Fibroblast of skin of left quadriceps (primary cell): ENCODE measurements around the gene C17orf50.
A peak's percentile ranks its signal among the peaks of the same experiment; 100 is the strongest.
"Not testable (repeated sequence)": the region's sequence is repeated elsewhere in the genome, so short reads cannot be mapped to it uniquely, and the experiment has no call there.

ENCODE experiments used
- DNase-seq, 2 experiments: peaks; one replicate each; pipeline ENCODE4 v3.0.0-alpha.2; 2013; ENCODE audit warnings: low read depth in 2 of 2

The C17orf50 gene

DNA sequence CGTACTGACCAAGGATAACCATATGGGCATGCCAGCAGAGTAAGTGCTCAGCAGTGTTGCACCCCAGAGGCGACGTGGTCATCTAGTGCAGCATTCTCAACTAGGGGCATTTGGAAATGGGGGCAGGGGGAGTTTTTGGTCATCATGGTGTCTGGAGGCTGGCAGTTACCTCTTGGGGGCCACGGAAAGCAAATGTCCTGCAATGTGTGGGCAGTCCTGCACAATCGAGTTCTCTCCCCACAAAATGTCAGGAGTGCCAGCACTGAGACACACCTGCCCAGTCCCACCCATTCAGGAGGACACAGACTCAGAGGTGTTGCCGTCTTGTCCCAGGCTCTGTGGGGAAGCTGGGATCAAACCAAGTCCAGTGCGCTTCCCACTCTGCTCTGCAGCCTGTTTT is 26.3 kb upstream of the C17orf50 start:
- DNase-seq = no peak

DNA sequence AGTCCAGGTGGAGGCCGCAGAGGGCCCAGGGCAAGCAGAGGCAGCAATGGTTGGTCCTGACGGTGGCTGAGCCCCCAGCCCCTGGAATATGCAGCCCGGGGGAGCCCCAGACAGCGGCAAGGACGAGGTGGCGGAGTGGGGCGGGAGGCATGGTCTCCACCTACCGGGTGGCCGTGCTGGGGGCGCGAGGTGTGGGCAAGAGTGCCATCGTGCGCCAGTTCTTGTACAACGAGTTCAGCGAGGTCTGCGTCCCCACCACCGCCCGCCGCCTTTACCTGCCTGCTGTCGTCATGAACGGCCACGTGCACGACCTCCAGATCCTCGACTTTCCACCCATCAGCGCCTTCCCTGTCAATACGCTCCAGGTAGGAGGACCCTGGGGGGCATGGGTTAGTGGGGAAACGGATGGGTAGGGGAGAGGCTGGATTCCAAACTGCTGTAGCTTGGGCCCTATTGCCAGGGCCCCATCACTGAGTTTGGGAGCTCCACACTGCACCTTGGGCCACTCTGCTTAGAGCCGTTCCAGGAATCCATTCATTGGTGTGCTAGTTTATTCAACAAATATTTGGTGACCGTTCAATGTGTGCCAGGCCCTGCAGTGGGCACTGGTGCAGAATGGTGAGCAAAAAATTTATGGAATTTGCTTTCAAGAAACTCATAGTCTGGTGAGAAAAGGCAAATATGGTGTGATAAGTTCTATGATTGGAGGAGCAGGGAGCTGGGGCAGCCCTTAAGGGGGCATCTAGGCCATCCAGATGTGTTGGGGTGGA is 25.5 kb upstream of the C17orf50 start:
- no peak for DNase-seq

DNA sequence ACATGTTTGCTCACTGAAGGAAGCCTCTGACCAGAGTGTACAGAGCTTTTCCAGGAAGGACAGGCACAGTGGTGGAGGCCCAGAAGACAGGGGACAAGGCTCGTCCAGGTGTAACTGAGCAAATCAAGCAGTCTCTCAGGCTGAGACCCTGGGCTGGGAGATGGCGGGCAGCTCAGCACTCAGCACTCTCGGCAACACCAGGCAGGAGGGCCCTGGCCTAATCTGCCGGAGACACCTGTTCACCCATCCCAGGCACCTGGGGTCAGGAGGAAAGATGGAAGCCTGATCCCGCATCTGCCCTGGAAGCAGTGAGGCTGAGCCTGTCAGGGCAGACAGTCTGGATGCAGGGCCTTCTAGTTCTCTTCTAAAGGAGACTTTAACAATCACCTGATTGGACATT is 24.5 kb upstream of the C17orf50 start:
- DNase-seq = no peak

DNA sequence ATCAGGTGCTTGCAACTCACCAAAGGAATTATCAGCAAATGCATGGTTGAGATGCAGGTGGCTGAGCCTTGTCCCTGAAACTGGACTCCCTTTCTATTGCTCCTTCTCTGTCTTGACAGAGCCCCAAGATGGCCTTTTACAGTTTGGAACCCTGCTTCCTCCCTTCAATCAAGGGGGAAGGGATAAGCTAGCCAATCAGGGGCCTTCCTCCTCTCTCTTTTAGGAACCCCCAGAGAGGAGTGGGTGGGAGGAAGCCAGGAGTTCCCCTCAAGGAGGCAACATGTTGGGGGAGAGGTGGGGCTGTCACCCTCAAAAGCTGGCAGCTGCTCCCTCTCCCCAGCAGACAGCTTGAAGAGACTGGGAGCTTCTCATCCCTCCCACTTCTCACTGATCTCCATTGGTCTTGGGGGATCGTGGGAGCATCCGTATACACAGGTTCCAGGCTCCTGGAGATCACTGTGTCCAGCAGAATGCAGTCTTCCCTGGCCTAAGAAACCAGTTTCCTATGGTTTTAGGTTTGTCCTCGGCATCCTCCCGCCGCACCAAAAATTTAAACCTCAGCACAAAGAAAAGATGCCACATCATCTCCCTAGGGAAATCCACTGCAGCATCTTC is 22.1 kb upstream of the C17orf50 start:
- no peak for DNase-seq

DNA sequence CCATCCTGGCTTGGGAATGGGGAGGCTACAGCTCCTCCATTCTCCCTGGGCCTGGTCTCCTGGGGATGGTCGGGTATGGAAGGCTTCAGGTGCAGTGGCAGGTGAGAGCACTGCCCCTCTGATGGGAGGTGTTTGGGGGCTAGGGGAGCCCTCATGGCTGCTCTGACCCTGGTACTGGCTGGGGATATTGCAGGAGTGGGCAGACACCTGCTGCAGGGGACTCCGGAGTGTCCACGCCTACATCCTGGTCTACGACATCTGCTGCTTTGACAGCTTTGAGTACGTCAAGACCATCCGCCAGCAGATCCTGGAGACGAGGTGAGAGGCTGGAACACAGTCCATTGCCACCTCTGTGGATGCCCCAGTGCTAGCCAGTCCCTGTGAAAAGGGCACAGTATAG is 20.5 kb upstream of the C17orf50 start:
- DNase-seq = no peak

DNA sequence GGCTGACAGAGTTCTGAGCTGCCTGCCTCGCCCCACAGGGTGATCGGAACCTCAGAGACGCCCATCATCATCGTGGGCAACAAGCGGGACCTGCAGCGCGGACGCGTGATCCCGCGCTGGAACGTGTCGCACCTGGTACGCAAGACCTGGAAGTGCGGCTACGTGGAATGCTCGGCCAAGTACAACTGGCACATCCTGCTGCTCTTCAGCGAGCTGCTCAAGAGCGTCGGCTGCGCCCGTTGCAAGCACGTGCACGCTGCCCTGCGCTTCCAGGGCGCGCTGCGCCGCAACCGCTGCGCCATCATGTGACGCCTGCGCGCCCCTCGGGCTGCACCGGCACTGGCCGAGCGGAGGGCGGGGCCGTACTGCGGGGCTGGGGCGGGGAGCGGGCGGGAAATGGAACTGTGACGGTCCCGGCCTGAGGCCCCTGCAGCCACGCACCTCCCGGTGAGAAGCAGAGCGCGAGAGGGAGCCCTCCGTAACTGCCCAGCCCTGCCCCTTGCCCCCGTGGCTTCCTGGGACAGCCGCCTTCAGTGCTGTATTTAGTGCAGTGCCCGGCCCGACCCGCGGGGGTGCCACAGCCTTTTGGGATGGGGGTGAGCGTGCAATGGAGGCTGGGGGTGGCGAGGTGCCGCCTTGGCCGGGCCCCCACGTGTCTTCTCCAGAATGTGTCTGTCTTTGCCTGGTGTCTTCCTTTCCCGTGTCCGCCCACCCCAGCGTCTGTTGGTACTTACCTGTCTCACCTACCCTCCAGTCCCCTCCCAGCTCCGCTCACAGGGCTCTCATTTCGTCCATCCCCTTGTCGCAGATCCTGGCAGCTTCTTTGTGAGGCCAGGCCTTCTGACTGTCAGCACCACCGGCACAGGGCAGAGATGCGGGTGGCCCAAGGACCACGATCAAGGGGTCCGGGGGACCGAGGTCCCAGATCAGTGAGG is 19.4 kb upstream of the C17orf50 start:
- DNase-seq = no peak

DNA sequence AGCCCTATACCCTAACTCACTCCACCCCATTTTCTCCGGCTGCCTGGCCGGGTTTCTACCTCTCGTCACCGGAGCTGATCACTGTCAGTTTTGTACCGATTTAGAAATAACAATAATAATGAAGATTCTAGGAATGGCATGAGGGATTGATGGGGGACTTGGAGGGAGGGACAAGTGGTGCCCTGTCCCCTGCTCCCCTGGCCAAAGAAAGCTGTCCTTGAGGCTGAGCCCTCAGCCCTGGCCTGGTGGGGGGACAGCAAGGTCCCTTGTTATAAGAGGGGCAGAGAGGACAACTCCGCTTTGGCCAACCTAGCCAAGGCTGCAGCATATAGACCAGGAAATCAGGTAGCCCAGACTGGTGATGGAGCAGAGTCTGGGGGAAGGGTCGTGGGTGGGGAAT is 18.2 kb upstream of the C17orf50 start:
- no peak for DNase-seq

DNA sequence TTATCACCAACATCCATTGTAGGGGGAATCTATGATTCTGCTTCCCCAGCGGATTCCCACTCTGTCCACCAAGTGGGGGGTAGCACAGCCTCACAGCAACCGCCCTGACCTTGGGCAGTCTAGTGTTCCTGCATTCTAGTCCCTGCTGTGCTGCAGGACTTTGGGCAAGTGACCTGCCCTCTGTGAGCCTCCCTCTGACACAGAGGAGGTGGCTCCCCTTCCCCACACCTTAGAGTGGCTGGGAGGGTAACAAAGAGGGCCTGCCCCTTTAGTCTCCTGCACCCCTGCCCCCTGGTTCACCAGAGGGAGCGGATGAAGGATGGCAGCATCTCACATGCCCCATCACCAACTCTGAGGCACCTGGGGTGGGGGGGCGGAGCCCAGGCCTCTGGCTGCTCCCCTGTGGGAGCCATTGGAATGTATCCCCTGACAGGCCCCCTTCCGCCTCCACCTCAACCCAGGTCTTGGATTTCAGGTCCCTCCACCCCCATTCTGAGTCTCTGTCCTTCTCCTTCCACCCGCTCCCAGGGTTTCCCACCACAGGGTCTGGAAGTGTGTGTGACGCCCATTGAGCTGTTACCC is 17.7 kb upstream of the C17orf50 start:
- DNase-seq = no peak

DNA sequence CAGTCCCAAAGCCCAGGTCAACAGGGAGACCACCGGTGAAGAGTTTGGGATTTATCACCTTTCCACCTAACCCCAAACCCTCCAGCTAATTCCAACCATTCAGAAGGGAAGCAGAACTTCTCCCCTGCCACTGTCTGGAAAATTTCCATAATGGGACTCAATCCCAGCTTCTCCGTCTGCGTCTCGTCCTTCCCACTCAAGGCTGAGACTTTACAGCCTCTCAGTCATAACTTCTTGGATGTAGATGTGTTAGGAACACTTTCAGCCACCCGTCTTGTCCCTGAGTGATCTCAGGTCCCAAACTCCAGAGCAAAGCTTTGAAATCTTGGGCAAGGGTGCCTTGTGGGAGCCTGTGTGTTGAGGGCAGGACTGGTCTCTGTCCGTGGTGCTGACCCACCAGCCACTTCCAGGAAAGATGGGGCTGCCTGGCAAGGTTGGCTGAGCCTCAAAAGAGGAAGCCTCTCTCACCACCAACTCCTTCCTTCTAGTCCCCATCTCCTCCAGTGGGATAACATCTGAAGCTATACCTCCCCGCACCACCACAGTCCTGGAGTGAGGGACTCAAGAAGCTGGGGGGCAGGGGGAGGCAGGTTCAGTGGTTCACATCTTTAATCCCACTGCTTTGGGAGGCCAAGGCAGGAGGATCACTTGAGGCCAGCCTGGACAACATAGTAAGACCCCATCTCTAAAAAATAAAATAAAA is 16.9 kb upstream of the C17orf50 start:
- DNase-seq = no peak

DNA sequence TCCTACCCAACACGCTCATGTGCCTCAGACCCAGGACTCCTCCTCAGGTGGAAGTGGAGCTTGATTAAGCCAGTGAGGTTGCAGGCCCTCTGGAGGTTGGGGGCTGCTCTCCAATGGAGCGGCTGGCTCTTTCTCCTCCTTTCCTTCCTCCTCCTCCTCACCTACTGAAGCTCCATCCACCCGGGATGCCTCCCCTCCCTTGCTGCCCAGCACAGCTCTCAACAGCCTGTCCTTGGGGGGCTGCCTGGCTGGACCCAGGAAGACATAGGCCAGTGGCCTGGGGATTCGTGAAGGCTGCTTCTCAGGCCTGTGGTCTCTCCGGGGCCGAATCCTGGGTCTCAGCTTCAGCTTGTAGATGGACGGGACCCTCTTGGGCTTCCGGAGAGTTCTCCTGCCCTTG is 15.9 kb upstream of the C17orf50 start:
- no peak for DNase-seq

DNA sequence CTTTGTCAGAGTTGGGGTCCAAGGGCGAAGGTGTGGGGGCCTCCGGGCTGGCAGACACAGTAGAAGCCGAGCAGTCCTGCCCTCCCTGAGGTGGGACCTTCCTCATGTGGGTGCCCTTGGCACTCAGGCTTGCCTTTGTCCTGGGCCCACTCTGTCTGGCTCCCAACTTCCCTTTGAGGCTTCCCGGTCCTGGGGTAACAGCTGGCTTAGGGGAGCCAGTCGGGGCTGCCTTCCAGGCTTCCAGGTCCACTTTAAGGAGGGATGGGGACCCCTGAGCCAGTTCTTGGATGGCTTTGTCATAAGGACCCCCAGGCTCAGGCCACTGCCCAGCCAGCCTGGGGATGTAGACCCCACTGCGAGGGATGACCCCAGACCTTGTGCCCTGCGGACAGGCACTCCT is 15.4 kb upstream of the C17orf50 start:
- no peak for DNase-seq

DNA sequence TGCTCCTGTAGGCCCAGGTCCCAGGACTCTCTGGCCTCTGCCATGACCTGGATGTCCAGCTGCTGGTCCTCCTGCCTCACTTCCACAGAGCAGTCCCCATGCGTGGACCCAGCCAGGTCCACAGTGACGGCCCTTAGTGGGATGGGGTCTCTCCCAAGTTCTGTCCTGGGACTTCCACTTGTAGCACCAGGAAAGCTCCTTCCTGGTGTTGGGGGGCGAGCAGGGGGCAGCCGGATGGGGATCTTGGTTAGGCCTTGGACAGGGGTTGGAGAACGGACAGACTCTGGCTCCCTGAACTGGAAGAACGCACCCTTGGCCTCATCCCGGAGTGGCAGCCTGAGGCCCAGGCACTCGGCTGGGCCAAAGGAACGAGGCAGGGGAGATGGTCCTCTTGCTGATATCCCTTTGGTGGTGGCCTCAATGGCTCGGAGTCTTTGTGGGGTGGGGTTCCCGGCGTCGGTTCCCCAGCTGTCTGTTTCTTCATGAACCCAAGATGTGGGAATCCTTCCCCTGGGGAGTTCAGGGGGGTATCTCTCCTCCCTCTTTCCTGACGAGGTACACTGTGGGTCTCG is 14.9 kb upstream of the C17orf50 start:
- no peak for DNase-seq

DNA sequence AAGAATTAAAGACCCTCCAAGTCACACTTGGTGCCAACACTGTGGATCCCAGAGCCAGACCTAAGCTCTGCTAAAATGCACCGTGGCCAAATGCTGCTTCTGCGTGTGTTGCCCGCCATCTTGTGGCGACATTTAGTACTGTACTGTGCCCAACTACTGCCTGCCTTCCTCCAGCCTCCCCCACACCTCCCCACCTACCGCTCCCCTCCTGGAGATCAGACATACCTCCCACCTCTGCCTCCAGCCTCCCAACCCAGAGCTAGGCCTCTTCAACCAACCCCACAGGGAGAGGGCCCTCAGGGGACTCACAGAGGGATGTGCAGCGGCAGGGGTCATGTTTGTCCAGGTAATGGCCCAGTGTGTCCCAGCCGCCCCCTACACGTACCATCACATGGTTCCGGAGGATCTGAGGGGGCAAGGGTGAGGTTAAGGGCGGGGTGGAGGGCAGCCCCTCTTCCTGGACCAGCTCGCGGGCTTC is 13.1 kb upstream of the C17orf50 start:
- DNase-seq = peak; percentile 35 to 41

DNA sequence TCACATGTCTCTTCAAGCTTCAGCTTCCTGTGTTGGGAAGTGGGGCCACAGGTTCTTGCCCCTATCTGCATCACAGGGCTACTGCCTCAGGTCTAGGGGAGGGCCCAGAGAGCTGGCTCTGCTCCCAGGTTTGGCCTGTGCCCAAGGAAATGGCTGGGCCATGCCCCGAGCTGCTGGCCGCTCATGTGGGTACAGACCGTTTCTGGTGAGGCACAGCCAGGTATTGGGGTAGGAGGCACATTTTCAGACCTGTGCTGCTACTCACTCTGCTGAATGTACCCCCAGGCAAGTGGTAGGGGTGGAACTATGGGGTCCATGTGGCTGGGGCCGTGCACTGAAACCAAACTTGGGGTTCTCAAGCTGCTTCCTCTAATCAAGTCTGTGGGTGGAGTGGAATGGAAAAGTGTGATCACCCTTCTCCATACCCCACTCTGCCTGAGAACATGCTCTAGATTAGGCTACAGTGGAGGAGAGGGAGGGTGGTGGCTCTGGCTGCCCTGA is 12.3 kb upstream of the C17orf50 start:
- DNase-seq = no peak

DNA sequence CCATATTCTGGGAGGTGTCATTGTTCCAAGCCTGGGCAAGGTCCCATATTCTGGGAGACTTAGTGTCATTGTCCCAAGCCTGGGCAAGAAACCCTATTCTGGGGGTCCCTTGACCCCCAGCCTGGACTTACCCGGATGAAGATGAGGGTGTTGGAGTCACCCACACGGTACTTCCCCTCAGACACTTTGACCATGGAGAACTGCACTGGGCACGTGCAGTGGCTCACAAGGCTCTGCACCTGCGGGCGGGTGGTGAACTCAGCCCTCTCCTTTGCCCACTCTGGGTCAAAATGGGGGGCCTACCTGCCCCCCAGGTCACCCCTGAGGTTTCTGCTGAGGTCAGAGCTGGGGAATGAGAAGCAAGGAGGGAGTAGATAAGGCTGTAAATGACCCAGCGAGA is 11.7 kb upstream of the C17orf50 start:
- DNase-seq = no peak

DNA sequence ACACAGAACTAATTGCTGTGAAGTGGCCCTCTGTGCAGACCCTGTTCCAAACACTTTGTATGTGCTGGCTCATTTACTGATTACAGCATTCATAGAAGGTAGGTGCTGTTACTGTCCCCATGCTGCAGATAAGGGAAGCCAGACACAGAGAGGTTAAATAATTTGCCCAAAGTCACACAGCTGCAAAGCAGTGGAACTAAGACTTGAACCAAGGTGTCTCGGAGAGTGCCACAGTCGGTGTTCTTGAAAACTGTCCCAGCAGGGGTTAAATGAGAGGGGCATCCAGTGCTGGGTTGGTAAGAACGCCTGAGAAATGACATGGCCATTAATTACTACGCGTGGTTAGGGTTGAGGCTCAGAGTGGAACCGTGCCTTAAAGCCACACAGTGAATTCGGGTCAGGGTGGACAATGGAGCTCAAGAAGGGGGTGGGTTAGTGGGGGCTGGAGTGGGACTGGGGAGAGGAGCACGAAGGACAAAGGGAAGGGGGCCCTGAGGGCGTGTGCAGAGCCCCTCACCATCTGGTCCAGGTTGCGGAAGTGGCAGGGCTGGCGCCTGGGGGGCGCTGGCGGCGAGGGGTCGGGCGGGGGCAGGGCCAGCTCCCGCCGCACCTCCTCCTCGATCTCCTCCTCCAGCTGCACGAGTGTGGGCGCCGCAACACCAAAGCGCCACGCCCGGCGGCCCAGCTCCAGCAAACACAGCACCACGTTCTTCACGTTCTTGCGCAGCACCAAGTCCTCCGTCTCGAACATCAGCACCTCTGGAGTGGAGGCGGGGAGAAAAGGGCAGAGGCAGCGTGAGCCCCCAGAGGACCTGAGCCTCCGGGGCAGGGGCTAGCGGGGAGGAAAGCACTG is 10.9 kb upstream of the C17orf50 start:
- DNase-seq = no peak

DNA sequence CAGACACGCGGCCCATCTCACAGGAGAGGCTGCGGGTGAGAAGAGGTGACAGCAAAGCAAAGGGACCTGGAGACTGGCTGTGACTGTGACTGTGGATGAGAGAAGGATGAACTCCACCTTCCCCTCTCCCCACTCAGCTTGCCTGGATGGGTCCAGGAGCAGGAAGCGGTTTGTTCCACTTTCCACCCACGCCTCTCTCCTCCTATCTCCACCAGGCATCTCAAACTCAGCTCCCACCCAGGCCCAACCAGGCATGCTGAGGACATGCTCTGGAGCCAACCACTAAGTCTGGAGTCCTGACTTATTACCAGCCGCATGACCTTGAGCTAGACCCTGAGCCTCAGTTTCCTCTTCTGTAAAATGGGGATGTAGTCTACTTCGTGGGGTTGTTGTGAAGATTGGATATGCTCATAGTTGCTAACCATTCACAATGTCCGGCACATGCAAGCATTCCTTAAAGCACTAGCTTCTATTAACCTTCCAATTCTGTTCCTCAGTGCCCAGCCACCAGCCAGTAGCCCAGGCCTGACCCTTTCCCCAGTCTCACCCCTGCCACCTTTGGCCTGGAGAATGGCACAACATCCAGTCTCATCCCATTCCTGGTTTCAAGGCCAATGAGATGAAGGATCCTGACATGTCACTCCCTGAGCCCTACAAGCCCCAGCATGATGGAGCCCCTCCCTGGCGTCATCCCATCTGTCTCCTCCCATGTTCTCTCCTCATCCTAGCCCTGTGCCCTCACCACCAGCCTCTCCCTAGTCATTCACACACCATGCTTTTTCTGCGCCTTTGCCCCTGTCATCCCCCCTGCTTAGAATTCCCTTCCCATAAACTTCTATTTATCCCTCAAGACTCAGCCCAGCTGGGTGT is 9.9 kb upstream of the C17orf50 start:
- no peak for DNase-seq

DNA sequence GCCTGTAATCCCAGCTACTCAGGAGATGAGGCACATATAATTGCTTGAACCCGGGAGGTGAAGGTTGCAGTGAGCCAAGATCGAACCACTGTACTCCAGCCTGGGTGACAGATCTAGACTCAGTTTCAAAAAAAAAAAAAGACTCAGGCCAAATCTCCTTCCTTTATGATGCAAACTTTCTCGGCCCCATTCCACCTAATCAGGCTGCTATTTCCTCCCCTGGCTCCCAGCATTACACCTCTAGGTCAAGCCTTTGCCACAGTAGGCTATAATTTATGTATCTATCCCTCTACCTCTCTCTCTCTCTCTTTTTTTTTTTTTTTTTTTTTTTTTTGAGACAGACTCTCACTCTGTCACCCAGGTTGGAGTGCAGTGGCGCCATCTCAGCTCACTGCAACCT is 9.1 kb upstream of the C17orf50 start:
- not testable (repeated sequence) for DNase-seq

DNA sequence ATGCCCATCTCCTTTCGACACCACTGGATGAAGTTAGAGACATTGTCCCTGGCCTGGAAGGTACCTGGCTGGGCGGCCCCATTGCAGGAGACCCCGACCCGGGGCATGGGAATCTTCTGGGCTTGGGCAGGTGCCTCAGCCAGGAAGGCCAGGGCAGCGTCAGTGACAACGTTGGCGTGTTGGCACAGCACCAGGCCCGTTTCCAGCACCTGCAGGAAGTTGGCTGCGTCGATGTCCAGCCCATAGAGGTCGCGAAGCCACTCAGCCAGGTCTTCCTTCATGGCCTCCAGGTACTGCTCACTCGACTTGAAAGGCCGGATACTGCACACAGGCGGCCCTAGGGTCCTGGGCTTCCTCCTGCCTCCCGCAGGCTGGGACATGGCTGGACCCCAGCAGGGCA is 8.2 kb upstream of the C17orf50 start:
- DNase-seq = no peak
